ENCODE measurements around the gene HACD2. TPM values are rescaled to one million over a fixed set of nuclear protein-coding genes. Genes with fewer than 3 reads are reported as not detected.

Gene HACD2
- total RNA-seq, 1 experiment from 2014 or later: 43.0 TPM

- Histone ChIP-seq H3K4me2 (ENCODE audit: low read length) (no peak overlapping the region), H3K9ac (ENCODE audit: low read length) (no peak overlapping the region), H4K20me1 (ENCODE audit: insufficient read depth) (no peaks in the 10 kb centered on the region), H3K27me3 (ENCODE audit: insufficient read depth, low read length) (peaks cover 20% of the 10 kb centered on the region), H3K4me1 (ENCODE audit: control insufficient read depth in 1 of 2, insufficient read depth in 2 of 2, low read length in 2 of 2) (no peaks in the 10 kb centered on the region), H3K9me3 (ENCODE audit: control insufficient read depth in 1 of 2, insufficient read depth in 1 of 2, low read depth in 1 of 2, low read length in 2 of 2) (no peaks in the 10 kb centered on the region), H3K79me2 (ENCODE audit: insufficient read depth, low read length) (no peaks in the 10 kb centered on the region), H3K9me2 (ENCODE audit: insufficient read depth) (no peaks in the 10 kb centered on the region), H3K4me3 (replicated peaks in 1 of 2; ENCODE audit: low read depth in 1 of 2, low read length in 2 of 2) (no peak overlapping the region), H3K36me3 (ENCODE audit: control insufficient read depth in 1 of 2, insufficient read depth in 2 of 2, low read length in 2 of 2) (no peaks in the 10 kb centered on the region), H3K27ac (ENCODE audit: low read depth, low read length) (no peak overlapping the region), H2AFZ (ENCODE audit: low read depth, low read length, poor library complexity, severe bottlenecking) (no peak overlapping the region)
- CTCF ChIA-PET: no interaction called here
- RAD21 ChIA-PET (ENCODE audit: low non-redundant PET in 1 of 2, low total read pairs in 2 of 2, uncharacterized antibody in 2 of 2, unreplicated experiment in 2 of 2): no interaction called here
- DNase-seq (ENCODE audit: low read depth, low spot score) (no peak), ATAC-seq (no peak)
- POLR2A ChIA-PET: no interaction called here
- no TSS peak for BruUV-seq (replicated peaks)
- TF ChIP-seq EGR1 (IDR thresholded peaks at IDR 0.05; ENCODE audit: low read depth) (no peak), EZH2phosphoT487 (IDR thresholded peaks at IDR 0.05; ENCODE audit: borderline replicate concordance) (no peak), POLR2AphosphoS5 (IDR thresholded peaks at IDR 0.05; ENCODE audit: low read depth, low read length) (no peak), ELF1 (IDR thresholded peaks at IDR 0.05; ENCODE audit: borderline replicate concordance, low read depth) (no peak), TCF7L2 (IDR thresholded peaks at IDR 0.05; ENCODE audit: borderline replicate concordance, extremely low read depth, insufficient read depth, insufficient read length) (no peak)
- intact Hi-C loops (cut with micrococcal nuclease): no loop called here
Observed at GRCh38 chr3:123475786-123476185, 109.1 kb downstream of the HACD2 start.

- BruUV-seq (replicated peaks): no TSS peak
- H3K9ac ChIP-seq (ENCODE audit: low read length): no peak overlapping the region
- ChIA-PET POLR2A (no interaction called here), RAD21 (ENCODE audit: low non-redundant PET in 1 of 2, low total read pairs in 2 of 2, uncharacterized antibody in 2 of 2, unreplicated experiment in 2 of 2) (no interaction called here), CTCF (no interaction called here)
- H3K9me2 ChIP-seq (ENCODE audit: insufficient read depth): no peaks in the 10 kb centered on the region
- H3K4me2 ChIP-seq (ENCODE audit: low read length): no peak overlapping the region
- ATAC-seq (no peak), DNase-seq (ENCODE audit: low read depth, low spot score) (no peak)
- peaks cover 20% of the 10 kb centered on the region for H3K27me3 ChIP-seq (ENCODE audit: insufficient read depth, low read length)
- intact Hi-C loops (cut with micrococcal nuclease): no loop called here
- H3K27ac ChIP-seq (ENCODE audit: low read depth, low read length): no peak overlapping the region
- H3K36me3 ChIP-seq (ENCODE audit: control insufficient read depth in 1 of 2, insufficient read depth in 2 of 2, low read length in 2 of 2): no peaks in the 10 kb centered on the region
- no peaks in the 10 kb centered on the region for H3K4me1 ChIP-seq (ENCODE audit: control insufficient read depth in 1 of 2, insufficient read depth in 2 of 2, low read length in 2 of 2)
- no peaks in the 10 kb centered on the region for H3K79me2 ChIP-seq (ENCODE audit: insufficient read depth, low read length)
- H3K4me3 ChIP-seq (replicated peaks in 1 of 2; ENCODE audit: low read depth in 1 of 2, low read length in 2 of 2): no peak overlapping the region
- H3K9me3 ChIP-seq (ENCODE audit: control insufficient read depth in 1 of 2, insufficient read depth in 1 of 2, low read depth in 1 of 2, low read length in 2 of 2): no peaks in the 10 kb centered on the region
- no peaks in the 10 kb centered on the region for H4K20me1 ChIP-seq (ENCODE audit: insufficient read depth)
- H2AFZ ChIP-seq (ENCODE audit: low read depth, low read length, poor library complexity, severe bottlenecking): no peak overlapping the region
- no peak for TF ChIP-seq POLR2AphosphoS5 (IDR thresholded peaks at IDR 0.05; ENCODE audit: low read depth, low read length)
- TF ChIP-seq ELF1 (IDR thresholded peaks at IDR 0.05; ENCODE audit: borderline replicate concordance, low read depth): no peak
- TF ChIP-seq YY1 (IDR thresholded peaks at IDR 0.05; ENCODE audit: extremely low read depth, insufficient replicate concordance, low read depth, low read length): no peak
- TF ChIP-seq CBX3 (IDR thresholded peaks at IDR 0.05; ENCODE audit: low read depth): no peak
- TF ChIP-seq ZFX (IDR thresholded peaks at IDR 0.05): no peak
- TF ChIP-seq EGR1 (IDR thresholded peaks at IDR 0.05; ENCODE audit: low read depth): no peak
- TF ChIP-seq ZNF274 (IDR thresholded peaks at IDR 0.05; ENCODE audit: low read depth, low read length): no peak
- no peak for TF ChIP-seq JUND (IDR thresholded peaks at IDR 0.05)
- TF ChIP-seq RAD21 (IDR thresholded peaks at IDR 0.05; ENCODE audit: low read depth): no peak
- TF ChIP-seq SRF (IDR thresholded peaks at IDR 0.05; ENCODE audit: low read depth): no peak
- no peak for TF ChIP-seq FOSL1 (IDR thresholded peaks at IDR 0.05; ENCODE audit: low read depth)
- TF ChIP-seq, protein P1, sequence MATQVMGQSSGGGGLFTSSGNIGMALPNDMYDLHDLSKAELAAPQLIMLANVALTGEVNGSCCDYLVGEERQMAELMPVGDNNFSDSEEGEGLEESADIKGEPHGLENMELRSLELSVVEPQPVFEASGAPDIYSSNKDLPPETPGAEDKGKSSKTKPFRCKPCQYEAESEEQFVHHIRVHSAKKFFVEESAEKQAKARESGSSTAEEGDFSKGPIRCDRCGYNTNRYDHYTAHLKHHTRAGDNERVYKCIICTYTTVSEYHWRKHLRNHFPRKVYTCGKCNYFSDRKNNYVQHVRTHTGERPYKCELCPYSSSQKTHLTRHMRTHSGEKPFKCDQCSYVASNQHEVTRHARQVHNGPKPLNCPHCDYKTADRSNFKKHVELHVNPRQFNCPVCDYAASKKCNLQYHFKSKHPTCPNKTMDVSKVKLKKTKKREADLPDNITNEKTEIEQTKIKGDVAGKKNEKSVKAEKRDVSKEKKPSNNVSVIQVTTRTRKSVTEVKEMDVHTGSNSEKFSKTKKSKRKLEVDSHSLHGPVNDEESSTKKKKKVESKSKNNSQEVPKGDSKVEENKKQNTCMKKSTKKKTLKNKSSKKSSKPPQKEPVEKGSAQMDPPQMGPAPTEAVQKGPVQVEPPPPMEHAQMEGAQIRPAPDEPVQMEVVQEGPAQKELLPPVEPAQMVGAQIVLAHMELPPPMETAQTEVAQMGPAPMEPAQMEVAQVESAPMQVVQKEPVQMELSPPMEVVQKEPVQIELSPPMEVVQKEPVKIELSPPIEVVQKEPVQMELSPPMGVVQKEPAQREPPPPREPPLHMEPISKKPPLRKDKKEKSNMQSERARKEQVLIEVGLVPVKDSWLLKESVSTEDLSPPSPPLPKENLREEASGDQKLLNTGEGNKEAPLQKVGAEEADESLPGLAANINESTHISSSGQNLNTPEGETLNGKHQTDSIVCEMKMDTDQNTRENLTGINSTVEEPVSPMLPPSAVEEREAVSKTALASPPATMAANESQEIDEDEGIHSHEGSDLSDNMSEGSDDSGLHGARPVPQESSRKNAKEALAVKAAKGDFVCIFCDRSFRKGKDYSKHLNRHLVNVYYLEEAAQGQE (IDR thresholded peaks at IDR 0.05; ENCODE audit: low read depth): no peak
- no peak for TF ChIP-seq TCF7L2 (IDR thresholded peaks at IDR 0.05; ENCODE audit: borderline replicate concordance, extremely low read depth, insufficient read depth, insufficient read length)
- TF ChIP-seq EZH2phosphoT487 (IDR thresholded peaks at IDR 0.05; ENCODE audit: borderline replicate concordance): no peak
- TF ChIP-seq, protein P2, sequence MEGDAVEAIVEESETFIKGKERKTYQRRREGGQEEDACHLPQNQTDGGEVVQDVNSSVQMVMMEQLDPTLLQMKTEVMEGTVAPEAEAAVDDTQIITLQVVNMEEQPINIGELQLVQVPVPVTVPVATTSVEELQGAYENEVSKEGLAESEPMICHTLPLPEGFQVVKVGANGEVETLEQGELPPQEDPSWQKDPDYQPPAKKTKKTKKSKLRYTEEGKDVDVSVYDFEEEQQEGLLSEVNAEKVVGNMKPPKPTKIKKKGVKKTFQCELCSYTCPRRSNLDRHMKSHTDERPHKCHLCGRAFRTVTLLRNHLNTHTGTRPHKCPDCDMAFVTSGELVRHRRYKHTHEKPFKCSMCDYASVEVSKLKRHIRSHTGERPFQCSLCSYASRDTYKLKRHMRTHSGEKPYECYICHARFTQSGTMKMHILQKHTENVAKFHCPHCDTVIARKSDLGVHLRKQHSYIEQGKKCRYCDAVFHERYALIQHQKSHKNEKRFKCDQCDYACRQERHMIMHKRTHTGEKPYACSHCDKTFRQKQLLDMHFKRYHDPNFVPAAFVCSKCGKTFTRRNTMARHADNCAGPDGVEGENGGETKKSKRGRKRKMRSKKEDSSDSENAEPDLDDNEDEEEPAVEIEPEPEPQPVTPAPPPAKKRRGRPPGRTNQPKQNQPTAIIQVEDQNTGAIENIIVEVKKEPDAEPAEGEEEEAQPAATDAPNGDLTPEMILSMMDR (IDR thresholded peaks at IDR 0.05 in 2 of 3, conservative IDR thresholded peaks at IDR 0.05 in 1 of 3; ENCODE audit: borderline replicate concordance in 1 of 3, insufficient read depth in 1 of 3, low read depth in 2 of 3, low read length in 2 of 3): no peak
- TF ChIP-seq, protein P3, sequence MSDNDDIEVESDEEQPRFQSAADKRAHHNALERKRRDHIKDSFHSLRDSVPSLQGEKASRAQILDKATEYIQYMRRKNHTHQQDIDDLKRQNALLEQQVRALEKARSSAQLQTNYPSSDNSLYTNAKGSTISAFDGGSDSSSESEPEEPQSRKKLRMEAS (IDR thresholded peaks at IDR 0.05): no peak
Observed at GRCh38 chr3:123471106-123471505, 113.7 kb downstream of the HACD2 start.

Data from HCT116 (cell line).